Cardiac muscle cell (in vitro differentiated cells and primary cell): ENCODE results near the gene EYA4. TPM values are rescaled to one million over a fixed set of nuclear protein-coding genes. Genes with fewer than 3 reads are reported as not detected.

Experiments used
- DNase-seq, 2 donors: peaks; one replicate each; pipeline versions ENCODE4 v3.0.0 to v3.0.0-alpha.2; 2010 to 2017; ENCODE audit warnings: low read depth in 1 of 2, low spot score in 1 of 2
- H3K27ac ChIP-seq: fragments of 200-600 bp; sonication (generic); 2 replicates; pipeline ENCODE4 v1.5.1; 2016
- H3K27me3 ChIP-seq: fragments of 200-600 bp; sonication (generic); 2 replicates; pipeline ENCODE4 v1.6.0; 2016; ENCODE audit warnings: control low read depth
- H3K36me3 ChIP-seq: fragments of 200-600 bp; sonication (generic); 2 replicates; pipeline ENCODE4 v1.5.1; 2016; ENCODE audit warnings: control low read depth
- H3K4me1 ChIP-seq: fragments of 200-600 bp; sonication (generic); 2 replicates; pipeline ENCODE4 v1.8.1; 2017; ENCODE audit warnings: low read depth, mild to moderate bottlenecking, mixed run types
- H3K4me3 ChIP-seq: fragments of 200-600 bp; sonication (generic); 2 replicates; pipeline ENCODE4 v1.5.1; 2016; ENCODE audit warnings: mild to moderate bottlenecking
- H3K9me3 ChIP-seq: fragments of 200-600 bp; sonication (generic); 2 replicates; pipeline ENCODE4 v1.5.1; 2017; ENCODE audit warnings: low read depth, mild to moderate bottlenecking, control low read depth
- polyA plus RNA-seq: library from polyadenylated mRNA; unstranded; fragments of >200 nt; fragmentation: Nextera tagmentation; extraction: Ambion mirVana; gene quantifications from 2 replicates; pipeline ENCODE4 v1.2.1, GENCODE V29; 2016
- total RNA-seq: library from RNA; depleted of rRNA; stranded (reverse); fragments of >200 nt; gene quantifications from 2 replicates; pipeline ENCODE4 v1.2.3, GENCODE V29; 2016
- TF ChIP-seq, protein P1 (sequence below): IDR thresholded peaks from 2 replicates; pipeline ENCODE4 v1.5.1; 2012; ENCODE audit warnings: low read depth, mild to moderate bottlenecking, low read length

EYA4 gene
- total and polyA plus RNA-seq, 2 experiments from 2014 or later: 0.03 to 0.11 TPM

DNA sequence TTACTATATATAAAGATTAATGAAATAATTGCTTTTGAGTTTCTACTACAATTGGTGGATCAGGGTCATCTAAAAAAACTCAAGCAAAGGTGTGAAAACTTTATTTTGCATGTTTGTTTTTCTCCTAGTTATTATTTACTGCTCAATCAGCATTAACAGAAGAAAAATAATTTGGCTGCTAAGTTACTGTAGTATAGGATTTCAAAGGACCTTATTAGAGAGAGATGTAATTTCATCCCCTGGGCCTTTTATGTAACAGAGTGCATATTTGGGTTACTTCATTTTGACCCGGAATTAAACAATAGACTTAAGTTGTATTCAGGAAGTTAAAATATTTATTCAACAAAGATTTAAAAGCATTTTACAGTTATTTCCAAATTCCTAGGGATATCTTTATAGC, 49.8 kb downstream of the EYA4 start:
- no peak for DNase-seq
- Histone ChIP-seq H3K27me3 (no peaks in the 10 kb centered on the region), H3K36me3 (no peaks in the 10 kb centered on the region), H3K4me3 (no peak overlapping the region), H3K4me1 (no peaks in the 10 kb centered on the region), H3K9me3 (no peaks in the 10 kb centered on the region), H3K27ac (no peak overlapping the region)
- TF ChIP-seq, protein P1, sequence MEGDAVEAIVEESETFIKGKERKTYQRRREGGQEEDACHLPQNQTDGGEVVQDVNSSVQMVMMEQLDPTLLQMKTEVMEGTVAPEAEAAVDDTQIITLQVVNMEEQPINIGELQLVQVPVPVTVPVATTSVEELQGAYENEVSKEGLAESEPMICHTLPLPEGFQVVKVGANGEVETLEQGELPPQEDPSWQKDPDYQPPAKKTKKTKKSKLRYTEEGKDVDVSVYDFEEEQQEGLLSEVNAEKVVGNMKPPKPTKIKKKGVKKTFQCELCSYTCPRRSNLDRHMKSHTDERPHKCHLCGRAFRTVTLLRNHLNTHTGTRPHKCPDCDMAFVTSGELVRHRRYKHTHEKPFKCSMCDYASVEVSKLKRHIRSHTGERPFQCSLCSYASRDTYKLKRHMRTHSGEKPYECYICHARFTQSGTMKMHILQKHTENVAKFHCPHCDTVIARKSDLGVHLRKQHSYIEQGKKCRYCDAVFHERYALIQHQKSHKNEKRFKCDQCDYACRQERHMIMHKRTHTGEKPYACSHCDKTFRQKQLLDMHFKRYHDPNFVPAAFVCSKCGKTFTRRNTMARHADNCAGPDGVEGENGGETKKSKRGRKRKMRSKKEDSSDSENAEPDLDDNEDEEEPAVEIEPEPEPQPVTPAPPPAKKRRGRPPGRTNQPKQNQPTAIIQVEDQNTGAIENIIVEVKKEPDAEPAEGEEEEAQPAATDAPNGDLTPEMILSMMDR: no peak

DNA sequence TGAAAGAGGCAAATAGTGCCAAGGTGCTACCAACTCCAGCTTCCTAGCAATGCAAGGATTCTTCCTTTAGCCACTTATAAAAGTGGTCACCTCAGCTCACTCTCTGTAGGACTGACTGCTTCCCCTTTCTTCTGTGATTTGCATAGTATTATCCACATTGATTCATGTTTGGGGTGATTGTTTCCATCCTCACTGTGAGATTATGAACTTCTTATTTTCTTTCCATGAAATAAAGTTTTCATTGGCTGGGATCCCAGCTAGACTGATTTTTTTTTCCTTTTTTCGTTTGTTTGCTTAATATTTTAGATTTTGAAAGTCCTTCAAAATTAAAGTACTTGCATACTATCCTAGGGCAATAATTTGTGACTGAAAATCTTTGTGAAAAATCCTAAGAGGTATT, 50.5 kb downstream of the EYA4 start:
- H3K36me3 ChIP-seq: no peaks in the 10 kb centered on the region
- no peaks in the 10 kb centered on the region for H3K4me1 ChIP-seq
- H3K27me3 ChIP-seq: no peaks in the 10 kb centered on the region
- TF ChIP-seq, protein P1: no peak
- H3K4me3 ChIP-seq: no peak overlapping the region
- no peaks in the 10 kb centered on the region for H3K9me3 ChIP-seq
- no peak overlapping the region for H3K27ac ChIP-seq
- DNase-seq: peak in 1 of 2 donors; percentile 29

DNA sequence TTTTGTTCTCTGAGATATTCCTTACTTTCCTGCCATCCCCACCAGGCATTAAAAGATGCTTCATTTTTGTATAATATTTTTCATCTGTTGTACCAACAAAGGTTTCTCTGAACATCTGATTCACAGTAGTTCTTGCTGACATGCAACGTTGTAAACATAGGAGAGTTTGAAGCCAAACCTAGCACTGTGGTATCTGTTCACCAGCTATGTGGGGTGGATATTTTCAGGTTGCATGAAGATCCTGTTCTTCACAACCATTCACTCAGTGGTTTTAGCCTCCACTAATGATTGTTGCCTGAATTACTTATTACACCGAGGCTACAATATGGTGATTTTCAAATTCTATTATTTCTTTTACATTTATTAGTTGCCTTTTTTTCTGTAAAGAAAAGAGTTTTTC, 56.5 kb downstream of the EYA4 start:
- Histone ChIP-seq H3K27me3 (no peaks in the 10 kb centered on the region), H3K9me3 (no peaks in the 10 kb centered on the region), H3K4me3 (no peak overlapping the region), H3K36me3 (no peaks in the 10 kb centered on the region), H3K4me1 (no peaks in the 10 kb centered on the region), H3K27ac (no peak overlapping the region)
- TF ChIP-seq, protein P1: no peak
- DNase-seq: no peak

DNA sequence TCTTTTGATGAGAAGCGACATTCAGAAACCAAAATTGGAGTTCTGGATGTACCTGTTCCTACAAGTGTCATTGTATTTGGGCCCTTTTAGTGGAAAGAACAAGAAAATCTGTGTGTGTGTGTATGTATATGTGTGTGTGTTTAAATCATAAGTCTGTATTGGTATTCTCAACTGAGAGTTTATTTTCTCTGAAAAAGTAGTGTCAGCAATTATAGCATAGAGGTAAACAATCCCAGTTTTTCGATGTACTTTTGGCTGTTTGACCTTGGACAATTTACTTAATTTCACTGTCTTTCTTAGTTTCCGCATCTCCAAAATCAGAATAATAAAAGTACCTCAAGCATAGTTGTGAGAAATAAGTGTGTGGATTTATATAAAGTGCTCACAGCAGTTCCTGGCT, 57.2 kb downstream of the EYA4 start:
- no peaks in the 10 kb centered on the region for H3K9me3 ChIP-seq

DNA sequence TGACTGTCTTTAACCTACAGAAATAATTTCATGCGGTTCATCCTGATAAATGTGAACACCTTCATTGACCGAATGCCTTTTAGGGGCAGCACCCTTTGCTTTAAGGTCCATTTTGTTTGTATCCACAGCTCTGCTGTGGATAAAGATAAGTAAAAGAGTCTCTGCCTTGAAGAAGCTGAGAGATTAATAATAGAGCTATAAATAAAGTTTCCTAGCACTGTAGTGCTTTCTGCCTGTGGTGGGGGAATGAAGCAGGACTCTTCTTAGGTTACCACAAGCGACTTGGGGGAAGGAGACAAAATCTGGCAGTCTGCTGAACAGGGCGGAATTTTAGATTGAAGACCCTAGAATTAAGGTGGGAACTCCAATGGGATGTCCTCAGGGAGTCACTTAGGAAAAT, 57.6 kb downstream of the EYA4 start:
- TF ChIP-seq, protein P1: no peak

More for the DNA sequence above, 57.2 kb downstream of the EYA4 start:
- H3K4me3 ChIP-seq: no peak overlapping the region
- TF ChIP-seq, protein P1: no peak
- H3K4me1 ChIP-seq: no peaks in the 10 kb centered on the region
- no peaks in the 10 kb centered on the region for H3K36me3 ChIP-seq
- no peaks in the 10 kb centered on the region for H3K27me3 ChIP-seq
- no peak overlapping the region for H3K27ac ChIP-seq
- no peak for DNase-seq

DNA sequence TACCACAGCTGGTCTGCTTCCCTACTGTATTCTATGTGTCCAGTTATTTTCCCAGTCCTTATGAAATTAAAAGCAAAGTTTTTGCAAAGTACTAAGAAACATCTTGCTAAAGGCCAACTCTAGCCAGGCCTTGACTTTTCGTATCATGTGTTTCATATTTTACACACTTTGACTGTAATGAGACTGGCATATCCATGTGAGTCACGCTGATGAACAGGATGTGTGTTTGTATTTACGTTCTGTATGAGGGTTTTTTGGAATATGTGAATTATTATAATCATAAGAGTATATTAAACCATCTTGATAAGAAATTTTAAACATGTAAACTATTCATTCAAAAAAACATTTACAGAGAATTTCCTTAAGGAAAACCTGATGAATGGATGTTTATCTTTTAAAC, 59.7 kb downstream of the EYA4 start:
- Histone ChIP-seq H3K4me1 (no peaks in the 10 kb centered on the region), H3K27ac (no peak overlapping the region), H3K9me3 (no peaks in the 10 kb centered on the region), H3K4me3 (no peak overlapping the region), H3K36me3 (no peaks in the 10 kb centered on the region), H3K27me3 (no peaks in the 10 kb centered on the region)
- no peak for DNase-seq
- TF ChIP-seq, protein P1: no peak

More for the DNA sequence above, 57.6 kb downstream of the EYA4 start:
- H3K4me3 ChIP-seq: no peak overlapping the region
- H3K36me3 ChIP-seq: no peaks in the 10 kb centered on the region
- no peaks in the 10 kb centered on the region for H3K27me3 ChIP-seq
- H3K4me1 ChIP-seq: no peaks in the 10 kb centered on the region
- no peak for DNase-seq
- no peak overlapping the region for H3K27ac ChIP-seq
- H3K9me3 ChIP-seq: no peaks in the 10 kb centered on the region
